ENCODE measurements around the gene MSTO1. TPM values are rescaled to one million over a fixed set of nuclear protein-coding genes. Genes with fewer than 3 reads are reported as not detected.
"Not testable (repeated sequence)": the region's sequence is repeated elsewhere in the genome, so short reads cannot be mapped to it uniquely, and the experiment has no call there.

Gene MSTO1
- total and polyA plus RNA-seq, 2 donors (not counting 1 experiment from before 2014, with no cell fraction given): 14.9 to 21.3 TPM

DNA sequence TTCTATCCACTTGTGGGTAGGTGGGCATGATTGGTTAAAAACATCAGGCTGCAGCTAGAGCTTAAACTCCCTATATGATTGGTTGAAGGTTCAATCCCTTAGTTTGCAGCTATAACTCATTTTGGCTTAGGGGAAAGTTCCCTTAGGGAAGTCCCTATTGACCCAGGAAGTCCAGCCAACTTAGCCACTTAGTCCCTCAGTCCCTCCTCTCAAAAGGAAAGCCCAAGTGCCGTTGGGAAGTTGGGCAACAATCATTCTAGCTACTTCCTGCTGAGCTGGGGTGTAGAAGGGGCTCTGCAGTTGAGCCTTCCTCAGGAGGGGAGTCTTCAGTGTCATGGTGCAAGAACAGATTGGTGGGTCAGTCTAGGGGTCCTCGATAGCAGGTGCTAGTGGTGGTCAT is 12.2 kb downstream of the MSTO1 start:
- H3K9ac ChIP-seq (ENCODE audit: insufficient read depth, low read length): no peak overlapping the region
- H3K27ac ChIP-seq (ENCODE audit: insufficient read depth, low read length): no peak overlapping the region
- H3K9me3 ChIP-seq (ENCODE audit: control insufficient read depth, insufficient read depth, low read depth, low read length): no peaks in the 10 kb centered on the region
- no peak overlapping the region for H3K4me2 ChIP-seq (ENCODE audit: extremely low read depth, insufficient read depth, low read length)
- no peak overlapping the region for H3K4me3 ChIP-seq (replicated peaks in 1 of 4; ENCODE audit: control extremely low read depth in 1 of 4, insufficient read depth in 1 of 4, low read depth in 3 of 4, low read length in 4 of 4)
- no peak for TF ChIP-seq EZH2 (IDR thresholded peaks at IDR 0.05; ENCODE audit: low read length, missing control alignments)
- TF ChIP-seq, protein P1, sequence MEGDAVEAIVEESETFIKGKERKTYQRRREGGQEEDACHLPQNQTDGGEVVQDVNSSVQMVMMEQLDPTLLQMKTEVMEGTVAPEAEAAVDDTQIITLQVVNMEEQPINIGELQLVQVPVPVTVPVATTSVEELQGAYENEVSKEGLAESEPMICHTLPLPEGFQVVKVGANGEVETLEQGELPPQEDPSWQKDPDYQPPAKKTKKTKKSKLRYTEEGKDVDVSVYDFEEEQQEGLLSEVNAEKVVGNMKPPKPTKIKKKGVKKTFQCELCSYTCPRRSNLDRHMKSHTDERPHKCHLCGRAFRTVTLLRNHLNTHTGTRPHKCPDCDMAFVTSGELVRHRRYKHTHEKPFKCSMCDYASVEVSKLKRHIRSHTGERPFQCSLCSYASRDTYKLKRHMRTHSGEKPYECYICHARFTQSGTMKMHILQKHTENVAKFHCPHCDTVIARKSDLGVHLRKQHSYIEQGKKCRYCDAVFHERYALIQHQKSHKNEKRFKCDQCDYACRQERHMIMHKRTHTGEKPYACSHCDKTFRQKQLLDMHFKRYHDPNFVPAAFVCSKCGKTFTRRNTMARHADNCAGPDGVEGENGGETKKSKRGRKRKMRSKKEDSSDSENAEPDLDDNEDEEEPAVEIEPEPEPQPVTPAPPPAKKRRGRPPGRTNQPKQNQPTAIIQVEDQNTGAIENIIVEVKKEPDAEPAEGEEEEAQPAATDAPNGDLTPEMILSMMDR (conservative IDR thresholded peaks at IDR 0.05 in 1 of 2, IDR thresholded peaks at IDR 0.05 in 1 of 2; ENCODE audit: low read depth in 1 of 2, low read length in 2 of 2): no peak
- no peaks in the 10 kb centered on the region for H4K20me1 ChIP-seq (ENCODE audit: control insufficient read depth, extremely low read depth, insufficient read depth, low read length)
- no peaks in the 10 kb centered on the region for H3K27me3 ChIP-seq (ENCODE audit: control insufficient read depth, insufficient read depth, low read length)
- DNase-seq (ENCODE audit: low read depth in 2 of 2): no peak
- H2AFZ ChIP-seq (ENCODE audit: low read length): no peak overlapping the region
- H3K36me3 ChIP-seq (ENCODE audit: control insufficient read depth, insufficient read depth, low read length): no peaks in the 10 kb centered on the region
- no peaks in the 10 kb centered on the region for H3K4me1 ChIP-seq (ENCODE audit: control insufficient read depth, extremely low read depth, insufficient read depth, low read length)
- H3K79me2 ChIP-seq (ENCODE audit: control insufficient read depth, insufficient read depth, low read length): no peaks in the 10 kb centered on the region

DNA sequence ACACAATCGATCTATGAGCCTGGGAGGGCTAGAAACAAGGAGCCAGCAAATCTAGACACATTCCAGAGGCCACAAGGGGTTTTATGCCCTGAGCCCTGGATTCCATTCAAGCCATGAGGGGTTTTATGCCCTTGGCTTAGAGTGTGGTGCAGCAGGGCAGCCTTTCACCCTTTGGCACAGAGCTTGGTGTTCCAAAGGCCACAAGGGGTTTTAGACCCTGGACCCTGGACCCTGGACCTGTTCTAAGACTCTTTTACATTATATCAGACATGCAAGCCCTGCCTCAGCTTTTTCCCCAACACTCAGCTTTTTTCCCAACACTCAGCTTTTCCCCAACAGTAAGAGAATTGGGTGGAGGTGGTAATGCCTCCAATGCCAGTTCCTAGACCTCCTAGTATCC is 13.3 kb downstream of the MSTO1 start:
- no peaks in the 10 kb centered on the region for H4K20me1 ChIP-seq (ENCODE audit: control insufficient read depth, extremely low read depth, insufficient read depth, low read length)
- no peaks in the 10 kb centered on the region for H3K4me1 ChIP-seq (ENCODE audit: control insufficient read depth, extremely low read depth, insufficient read depth, low read length)
- no peak for DNase-seq (ENCODE audit: low read depth in 2 of 2)
- no peak overlapping the region for H3K27ac ChIP-seq (ENCODE audit: insufficient read depth, low read length)
- no peaks in the 10 kb centered on the region for H3K9me3 ChIP-seq (ENCODE audit: control insufficient read depth, insufficient read depth, low read depth, low read length)
- no peak overlapping the region for H2AFZ ChIP-seq (ENCODE audit: low read length)
- no peaks in the 10 kb centered on the region for H3K79me2 ChIP-seq (ENCODE audit: control insufficient read depth, insufficient read depth, low read length)
- no peaks in the 10 kb centered on the region for H3K27me3 ChIP-seq (ENCODE audit: control insufficient read depth, insufficient read depth, low read length)
- H3K9ac ChIP-seq (ENCODE audit: insufficient read depth, low read length): no peak overlapping the region
- TF ChIP-seq EZH2 (IDR thresholded peaks at IDR 0.05; ENCODE audit: low read length, missing control alignments): no peak
- TF ChIP-seq, protein P1 (conservative IDR thresholded peaks at IDR 0.05 in 1 of 2, IDR thresholded peaks at IDR 0.05 in 1 of 2; ENCODE audit: low read depth in 1 of 2, low read length in 2 of 2): no peak
- no peaks in the 10 kb centered on the region for H3K36me3 ChIP-seq (ENCODE audit: control insufficient read depth, insufficient read depth, low read length)
- no peak overlapping the region for H3K4me3 ChIP-seq (replicated peaks in 1 of 4; ENCODE audit: control extremely low read depth in 1 of 4, insufficient read depth in 1 of 4, low read depth in 3 of 4, low read length in 4 of 4)
- H3K4me2 ChIP-seq (ENCODE audit: extremely low read depth, insufficient read depth, low read length): no peak overlapping the region

DNA sequence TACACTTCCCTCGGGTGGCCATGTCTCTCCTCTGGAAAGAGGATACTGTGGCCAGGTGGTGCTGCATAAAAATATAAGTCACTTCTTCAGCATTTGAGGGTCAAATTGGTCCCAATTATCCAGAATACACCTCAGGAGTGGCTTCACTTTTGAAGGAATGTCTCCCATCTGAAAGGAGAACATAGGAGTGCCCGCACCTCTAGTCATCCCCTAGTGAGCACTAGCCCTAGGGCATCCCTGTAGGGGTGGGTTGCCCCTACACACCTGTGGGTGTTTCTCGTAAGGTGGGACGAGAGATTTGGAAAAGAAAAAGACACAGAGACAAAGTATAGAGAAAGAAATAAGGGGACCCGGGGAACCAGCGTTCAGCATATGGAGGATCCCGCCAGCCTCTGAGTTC is 16.4 kb downstream of the MSTO1 start:
- not testable (repeated sequence) for H3K4me3 ChIP-seq (replicated peaks in 1 of 4; ENCODE audit: control extremely low read depth in 1 of 4, insufficient read depth in 1 of 4, low read depth in 3 of 4, low read length in 4 of 4); H3K27ac ChIP-seq (ENCODE audit: insufficient read depth, low read length); H3K79me2 ChIP-seq (ENCODE audit: control insufficient read depth, insufficient read depth, low read length); H4K20me1 ChIP-seq (ENCODE audit: control insufficient read depth, extremely low read depth, insufficient read depth, low read length); H2AFZ ChIP-seq (ENCODE audit: low read length); DNase-seq (ENCODE audit: low read depth in 2 of 2); H3K9me3 ChIP-seq (ENCODE audit: control insufficient read depth, insufficient read depth, low read depth, low read length); H3K4me2 ChIP-seq (ENCODE audit: extremely low read depth, insufficient read depth, low read length); H3K9ac ChIP-seq (ENCODE audit: insufficient read depth, low read length); H3K36me3 ChIP-seq (ENCODE audit: control insufficient read depth, insufficient read depth, low read length); H3K27me3 ChIP-seq (ENCODE audit: control insufficient read depth, insufficient read depth, low read length); H3K4me1 ChIP-seq (ENCODE audit: control insufficient read depth, extremely low read depth, insufficient read depth, low read length)

Data from fibroblast of lung (primary cell).